Measurements from ENCODE around the gene CYP4F3. TPM values are rescaled to one million over a fixed set of nuclear protein-coding genes. Genes with fewer than 3 reads are reported as not detected.

CYP4F3 gene
- total and polyA plus RNA-seq, 2 experiments from 2014 or later, result 2.2 to 3.3 TPM

DNA sequence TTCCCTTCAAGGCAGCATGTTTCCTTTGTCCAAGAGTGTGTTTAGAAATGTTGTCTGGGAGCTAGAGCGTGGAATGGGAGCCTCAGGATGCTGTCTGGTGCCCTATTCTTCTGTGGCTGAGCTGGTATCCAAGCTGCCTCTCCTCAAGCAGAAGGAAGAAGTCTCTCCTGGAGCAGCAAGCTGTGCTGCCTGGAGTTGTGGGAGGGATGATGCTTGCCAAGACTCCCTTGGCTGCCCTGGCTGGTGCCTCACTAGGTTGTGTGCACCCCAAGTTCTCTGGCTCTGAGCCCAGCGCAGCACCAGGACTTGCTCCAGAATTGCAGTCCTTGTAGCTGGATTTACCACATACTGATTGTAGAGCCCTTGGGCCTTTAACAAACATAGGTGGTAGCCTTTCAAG lies 4.7 kb upstream of the CYP4F3 start:
- peaks cover 4% of the 10 kb centered on the region for H3K9me3 ChIP-seq (ENCODE audit: low read depth)
- H2AFZ ChIP-seq, result no peak overlapping the region
- no peaks in the 10 kb centered on the region for H3K4me1 ChIP-seq (ENCODE audit: insufficient read depth)
- no peak for TF ChIP-seq EZH2phosphoT487 (IDR thresholded peaks at IDR 0.05; ENCODE audit: low read depth, severe bottlenecking, unreplicated experiment)
- no peak for TF ChIP-seq EZH2 (IDR thresholded peaks at IDR 0.05; ENCODE audit: borderline replicate concordance)
- TF ChIP-seq, protein P1, sequence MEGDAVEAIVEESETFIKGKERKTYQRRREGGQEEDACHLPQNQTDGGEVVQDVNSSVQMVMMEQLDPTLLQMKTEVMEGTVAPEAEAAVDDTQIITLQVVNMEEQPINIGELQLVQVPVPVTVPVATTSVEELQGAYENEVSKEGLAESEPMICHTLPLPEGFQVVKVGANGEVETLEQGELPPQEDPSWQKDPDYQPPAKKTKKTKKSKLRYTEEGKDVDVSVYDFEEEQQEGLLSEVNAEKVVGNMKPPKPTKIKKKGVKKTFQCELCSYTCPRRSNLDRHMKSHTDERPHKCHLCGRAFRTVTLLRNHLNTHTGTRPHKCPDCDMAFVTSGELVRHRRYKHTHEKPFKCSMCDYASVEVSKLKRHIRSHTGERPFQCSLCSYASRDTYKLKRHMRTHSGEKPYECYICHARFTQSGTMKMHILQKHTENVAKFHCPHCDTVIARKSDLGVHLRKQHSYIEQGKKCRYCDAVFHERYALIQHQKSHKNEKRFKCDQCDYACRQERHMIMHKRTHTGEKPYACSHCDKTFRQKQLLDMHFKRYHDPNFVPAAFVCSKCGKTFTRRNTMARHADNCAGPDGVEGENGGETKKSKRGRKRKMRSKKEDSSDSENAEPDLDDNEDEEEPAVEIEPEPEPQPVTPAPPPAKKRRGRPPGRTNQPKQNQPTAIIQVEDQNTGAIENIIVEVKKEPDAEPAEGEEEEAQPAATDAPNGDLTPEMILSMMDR (IDR thresholded peaks at IDR 0.05; ENCODE audit: poor library complexity), result no peak
- H3K4me3 ChIP-seq, result no peak overlapping the region
- no peaks in the 10 kb centered on the region for H3K27me3 ChIP-seq
- no peaks in the 10 kb centered on the region for H3K9me2 ChIP-seq (replicated peaks; ENCODE audit: insufficient read depth)
- no peaks in the 10 kb centered on the region for H3K79me2 ChIP-seq
- WGBS (ENCODE audit: low lambda C conversion rate, missing lambda C conversion rate), result 74% methylated on average over 2 of the region's 2 CpGs
- no peak overlapping the region for H3K27ac ChIP-seq
- H3K36me3 ChIP-seq (replicated peaks; ENCODE audit: insufficient read depth, low read depth), result no peaks in the 10 kb centered on the region
- no peak overlapping the region for H3K4me2 ChIP-seq
- no peak for DNase-seq (ENCODE audit: low spot score)
- H4K20me1 ChIP-seq (ENCODE audit: insufficient read depth, poor library complexity, severe bottlenecking), result no peaks in the 10 kb centered on the region

DNA sequence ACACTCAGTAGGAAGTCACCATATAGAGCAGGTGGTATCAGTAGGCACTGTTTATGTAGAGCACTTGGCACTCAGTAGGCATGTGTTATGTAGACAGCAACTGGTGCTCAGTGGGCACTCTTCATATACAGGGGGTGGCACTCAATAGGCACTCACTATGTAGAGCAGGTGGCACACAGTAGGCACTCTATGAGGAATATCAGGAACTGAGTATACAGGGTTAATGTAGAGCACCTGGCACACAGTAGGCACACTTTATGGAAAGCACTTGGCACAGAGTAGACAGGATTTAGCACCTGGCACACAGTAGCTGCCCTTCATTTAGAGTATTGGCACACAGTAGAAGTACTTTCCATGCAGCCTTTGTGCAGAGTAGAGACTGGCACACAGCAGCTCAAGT lies 1.1 kb upstream of the CYP4F3 start:
- H3K79me2 ChIP-seq, result no peaks in the 10 kb centered on the region
- H2AFZ ChIP-seq, result no peak overlapping the region
- DNase-seq (ENCODE audit: low spot score), result no peak
- H3K4me2 ChIP-seq, result no peak overlapping the region
- H3K9me2 ChIP-seq (replicated peaks; ENCODE audit: insufficient read depth), result no peaks in the 10 kb centered on the region
- no peak overlapping the region for H3K27ac ChIP-seq
- H4K20me1 ChIP-seq (ENCODE audit: insufficient read depth, poor library complexity, severe bottlenecking), result no peaks in the 10 kb centered on the region
- H3K4me1 ChIP-seq (ENCODE audit: insufficient read depth), result no peaks in the 10 kb centered on the region
- H3K27me3 ChIP-seq, result no peaks in the 10 kb centered on the region
- H3K9me3 ChIP-seq (ENCODE audit: low read depth), result peaks cover 2% of the 10 kb centered on the region
- no peak overlapping the region for H3K4me3 ChIP-seq
- TF ChIP-seq EZH2 (IDR thresholded peaks at IDR 0.05; ENCODE audit: borderline replicate concordance) (no peak), EZH2phosphoT487 (IDR thresholded peaks at IDR 0.05; ENCODE audit: low read depth, severe bottlenecking, unreplicated experiment) (no peak)
- TF ChIP-seq, protein P1 (IDR thresholded peaks at IDR 0.05; ENCODE audit: poor library complexity), result no peak
- H3K36me3 ChIP-seq (replicated peaks; ENCODE audit: insufficient read depth, low read depth), result no peaks in the 10 kb centered on the region

DNA sequence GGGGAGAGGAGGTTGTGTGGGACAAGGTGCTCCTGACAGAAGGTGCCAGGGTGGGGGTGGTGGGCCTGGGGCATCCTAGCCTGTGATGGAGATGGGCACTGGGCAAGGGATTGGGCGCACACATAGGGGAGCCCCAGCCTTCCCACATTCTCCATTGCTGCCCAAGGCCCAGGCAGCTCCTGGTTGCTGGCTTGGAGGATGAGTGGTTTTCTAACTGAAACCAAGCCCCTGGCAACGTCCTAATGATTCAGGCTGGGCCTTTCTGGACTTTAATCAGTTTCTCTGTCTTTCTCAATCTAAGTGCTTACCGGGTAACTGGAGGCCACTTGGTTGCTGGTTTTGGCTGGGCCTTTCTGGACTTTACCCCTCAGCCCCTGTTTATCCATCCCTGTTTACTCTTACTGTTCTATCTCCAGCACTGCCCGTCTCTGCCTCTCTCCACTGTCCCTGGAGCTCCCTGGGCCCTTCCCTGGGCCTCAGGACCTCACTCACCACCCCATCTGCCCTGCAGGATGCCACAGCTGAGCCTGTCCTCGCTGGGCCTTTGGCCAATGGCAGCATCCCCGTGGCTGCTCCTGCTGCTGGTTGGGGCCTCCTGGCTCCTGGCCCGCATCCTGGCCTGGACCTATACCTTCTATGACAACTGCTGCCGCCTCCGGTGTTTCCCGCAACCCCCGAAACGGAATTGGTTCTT lies 354 bp downstream of the CYP4F3 start:
- TF ChIP-seq EZH2 (IDR thresholded peaks at IDR 0.05; ENCODE audit: borderline replicate concordance) (no peak), EZH2phosphoT487 (IDR thresholded peaks at IDR 0.05; ENCODE audit: low read depth, severe bottlenecking, unreplicated experiment) (no peak)
- TF ChIP-seq, protein P1 (IDR thresholded peaks at IDR 0.05; ENCODE audit: poor library complexity), result no peak
- H3K27me3 ChIP-seq, result no peaks in the 10 kb centered on the region
- DNase-seq (ENCODE audit: low spot score), result no peak

More for the DNA sequence above, 354 bp downstream of the CYP4F3 start:
- no peaks in the 10 kb centered on the region for H4K20me1 ChIP-seq (ENCODE audit: insufficient read depth, poor library complexity, severe bottlenecking)
- no peaks in the 10 kb centered on the region for H3K79me2 ChIP-seq
- no peaks in the 10 kb centered on the region for H3K36me3 ChIP-seq (replicated peaks; ENCODE audit: insufficient read depth, low read depth)
- no peak overlapping the region for H3K4me2 ChIP-seq
- H3K27ac ChIP-seq, result no peak overlapping the region
- no peak overlapping the region for H3K4me3 ChIP-seq
- no peaks in the 10 kb centered on the region for H3K9me3 ChIP-seq (ENCODE audit: low read depth)
- H3K4me1 ChIP-seq (ENCODE audit: insufficient read depth), result no peaks in the 10 kb centered on the region
- no peak overlapping the region for H2AFZ ChIP-seq
- no peaks in the 10 kb centered on the region for H3K9me2 ChIP-seq (replicated peaks; ENCODE audit: insufficient read depth)
- 70% methylated on average over 12 of the region's 12 CpGs for WGBS (ENCODE audit: low lambda C conversion rate, missing lambda C conversion rate)
